ENCODE data around the gene FAM47E. TPM values are rescaled to one million over a fixed set of nuclear protein-coding genes. Genes with fewer than 3 reads are reported as not detected.

Gene FAM47E
- total and polyA plus RNA-seq, 2 donors (not counting 1 experiment from before 2014, with no cell fraction given) = 0.15 to 1.3 TPM

DNA sequence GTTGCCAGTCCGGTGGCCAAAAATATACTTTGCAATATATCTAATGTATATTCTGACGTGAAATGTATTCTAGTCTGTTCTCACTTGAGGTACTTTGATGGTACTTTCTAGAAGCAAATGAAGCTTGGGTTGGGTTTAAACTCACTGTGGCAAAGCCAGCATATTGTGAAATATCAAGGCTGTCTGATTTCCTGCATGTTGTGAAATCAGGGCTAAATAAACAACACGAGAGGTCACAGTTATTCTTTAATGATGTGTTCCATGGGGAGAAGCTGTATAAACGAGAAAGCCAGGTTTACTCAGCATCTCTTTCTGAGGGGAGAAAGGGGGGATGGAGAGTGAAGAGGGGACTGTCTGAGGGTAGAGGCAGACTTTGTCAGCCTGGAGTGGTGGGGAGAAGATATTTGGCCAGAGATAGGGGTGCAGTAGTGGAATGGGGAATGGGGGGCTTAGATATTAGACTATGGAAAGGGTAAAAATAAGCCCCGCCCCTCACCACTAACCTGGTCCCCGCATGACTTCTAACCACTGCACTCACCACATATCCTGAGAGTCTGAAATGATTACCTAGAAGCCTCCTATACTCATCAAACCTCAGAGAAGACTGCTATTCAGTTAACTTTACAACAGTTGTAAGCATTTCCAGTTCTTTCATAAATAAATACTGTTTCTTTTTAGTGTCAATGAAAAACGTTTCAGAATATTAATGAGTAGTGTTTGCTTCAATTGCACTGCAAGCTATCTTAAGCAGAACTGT is 32.0 kb upstream of the FAM47E start:
- Histone ChIP-seq H3K27ac (ENCODE audit: low read length in 2 of 2) (no peak overlapping the region), H3K4me2 (replicated peaks; ENCODE audit: low read depth, low read length, poor library complexity, severe bottlenecking) (no peak overlapping the region), H2AFZ (ENCODE audit: insufficient read depth, low read depth, low read length, poor library complexity, severe bottlenecking) (no peak overlapping the region), H4K20me1 (ENCODE audit: control insufficient read depth, insufficient read depth, low read length, poor library complexity, severe bottlenecking) (no peaks in the 10 kb centered on the region), H3K9me3 (ENCODE audit: control extremely low read depth in 1 of 3, control insufficient read depth in 2 of 3, insufficient read depth in 1 of 3, low read length in 2 of 3) (no peaks in the 10 kb centered on the region), H3K4me3 (ENCODE audit: control extremely low read depth in 1 of 5, extremely low read depth in 1 of 5, insufficient read depth in 1 of 5, low read depth in 2 of 5, low read length in 4 of 5) (no peak overlapping the region), H3K9ac (ENCODE audit: low read length) (no peak overlapping the region), H3K79me2 (ENCODE audit: control insufficient read depth, insufficient read depth, low read length) (peaks cover 27% of the 10 kb centered on the region), H3K27me3 (replicated peaks in 1 of 4; ENCODE audit: control extremely low read depth in 1 of 4, control insufficient read depth in 3 of 4, insufficient read depth in 4 of 4, low read length in 3 of 4) (no peaks in the 10 kb centered on the region), H3K36me3 (replicated peaks in 1 of 2; ENCODE audit: control extremely low read depth in 1 of 2, control insufficient read depth in 1 of 2, extremely low read depth in 1 of 2, insufficient read depth in 2 of 2, low read length in 1 of 2) (no peaks in the 10 kb centered on the region), H3K4me1 (ENCODE audit: control insufficient read depth in 2 of 2, insufficient read depth in 2 of 2, low read length in 2 of 2) (peaks cover 7 to 8% of the 10 kb centered on the region in 2 donors)
- no peak overlapping the region for H3K4me3 Mint-ChIP-seq
- intact Hi-C loops (cut with micrococcal nuclease) = loop anchor here (2.0 to 10.0 kb wide), 2 partner anchors 853 to 975 kb away; no protein-coding TSS in a partner anchor
- TF ChIP-seq, protein P1, sequence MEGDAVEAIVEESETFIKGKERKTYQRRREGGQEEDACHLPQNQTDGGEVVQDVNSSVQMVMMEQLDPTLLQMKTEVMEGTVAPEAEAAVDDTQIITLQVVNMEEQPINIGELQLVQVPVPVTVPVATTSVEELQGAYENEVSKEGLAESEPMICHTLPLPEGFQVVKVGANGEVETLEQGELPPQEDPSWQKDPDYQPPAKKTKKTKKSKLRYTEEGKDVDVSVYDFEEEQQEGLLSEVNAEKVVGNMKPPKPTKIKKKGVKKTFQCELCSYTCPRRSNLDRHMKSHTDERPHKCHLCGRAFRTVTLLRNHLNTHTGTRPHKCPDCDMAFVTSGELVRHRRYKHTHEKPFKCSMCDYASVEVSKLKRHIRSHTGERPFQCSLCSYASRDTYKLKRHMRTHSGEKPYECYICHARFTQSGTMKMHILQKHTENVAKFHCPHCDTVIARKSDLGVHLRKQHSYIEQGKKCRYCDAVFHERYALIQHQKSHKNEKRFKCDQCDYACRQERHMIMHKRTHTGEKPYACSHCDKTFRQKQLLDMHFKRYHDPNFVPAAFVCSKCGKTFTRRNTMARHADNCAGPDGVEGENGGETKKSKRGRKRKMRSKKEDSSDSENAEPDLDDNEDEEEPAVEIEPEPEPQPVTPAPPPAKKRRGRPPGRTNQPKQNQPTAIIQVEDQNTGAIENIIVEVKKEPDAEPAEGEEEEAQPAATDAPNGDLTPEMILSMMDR (IDR thresholded peaks at IDR 0.05) = no peak
- no peak for TF ChIP-seq EZH2 (IDR thresholded peaks at IDR 0.05; ENCODE audit: borderline replicate concordance, insufficient read depth, low read depth, low read length, poor library complexity, severe bottlenecking)
- no peaks in the 10 kb centered on the region for H3K9me3 Mint-ChIP-seq (ENCODE audit: insufficient read depth)
- peaks cover 3% of the 10 kb centered on the region for H3K4me1 Mint-ChIP-seq
- no peak for DNase-seq
- no peak overlapping the region for H3K27ac Mint-ChIP-seq
- WGBS (ENCODE audit: insufficient coverage) = 69% methylated on average over 2 of the region's 7 CpGs
- no peaks in the 10 kb centered on the region for H3K27me3 Mint-ChIP-seq
- ChIA-PET CTCF (interaction anchor here (2.2 kb wide), 1 partner anchor 39 kb away, joined by 7 read pairs; no protein-coding TSS in a partner anchor), POLR2A (no interaction called here)
- no peak for ATAC-seq (ENCODE audit: low read depth)

DNA sequence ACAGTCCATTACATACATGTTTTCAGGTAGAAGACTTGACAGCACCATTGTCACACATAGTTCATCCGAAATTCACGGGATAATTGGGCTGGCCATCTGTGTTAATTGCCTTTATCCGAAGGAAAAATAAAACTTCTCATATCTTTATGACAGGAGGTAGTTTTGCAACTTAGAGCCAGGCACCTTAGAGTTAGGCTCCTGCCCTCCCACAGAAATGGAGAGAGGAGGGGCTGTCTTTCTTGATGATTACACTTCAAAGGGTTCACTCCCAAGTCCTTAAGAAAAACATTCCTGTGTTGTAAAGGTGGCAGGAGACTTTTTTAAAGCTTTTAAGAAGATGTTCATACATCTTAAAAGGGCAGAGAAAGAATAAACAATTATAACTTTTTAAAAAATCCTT is 27.4 kb upstream of the FAM47E start:
- Mint-ChIP-seq H3K27ac (no peak overlapping the region), H3K9me3 (ENCODE audit: insufficient read depth) (peaks cover 10% of the 10 kb centered on the region), H3K4me1 (no peaks in the 10 kb centered on the region), H3K27me3 (peaks cover 20% of the 10 kb centered on the region), H3K4me3 (no peak overlapping the region)
- POLR2A ChIA-PET = no interaction called here
- H2AFZ ChIP-seq (ENCODE audit: insufficient read depth, low read depth, low read length, poor library complexity, severe bottlenecking) = no peak overlapping the region
- no peaks in the 10 kb centered on the region for H3K4me1 ChIP-seq (ENCODE audit: control insufficient read depth in 2 of 2, insufficient read depth in 2 of 2, low read length in 2 of 2)
- DNase-seq (no peak), ATAC-seq (ENCODE audit: low read depth) (no peak)
- H3K27ac ChIP-seq (ENCODE audit: low read length in 2 of 2) = no peak overlapping the region
- H3K36me3 ChIP-seq (replicated peaks in 1 of 2; ENCODE audit: control extremely low read depth in 1 of 2, control insufficient read depth in 1 of 2, extremely low read depth in 1 of 2, insufficient read depth in 2 of 2, low read length in 1 of 2) = no peaks in the 10 kb centered on the region
- intact Hi-C loops (cut with micrococcal nuclease) = no loop called here
- no CpG with 5 or more reads among the region's 3 CpGs for WGBS (ENCODE audit: insufficient coverage)
- H3K27me3 ChIP-seq (replicated peaks in 1 of 4; ENCODE audit: control extremely low read depth in 1 of 4, control insufficient read depth in 3 of 4, insufficient read depth in 4 of 4, low read length in 3 of 4) = no peaks in the 10 kb centered on the region
- H3K4me3 ChIP-seq (ENCODE audit: control extremely low read depth in 1 of 5, extremely low read depth in 1 of 5, insufficient read depth in 1 of 5, low read depth in 2 of 5, low read length in 4 of 5) = no peak overlapping the region
- H4K20me1 ChIP-seq (ENCODE audit: control insufficient read depth, insufficient read depth, low read length, poor library complexity, severe bottlenecking) = no peaks in the 10 kb centered on the region
- TF ChIP-seq, protein P1 (IDR thresholded peaks at IDR 0.05) = no peak
- TF ChIP-seq EZH2 (IDR thresholded peaks at IDR 0.05; ENCODE audit: borderline replicate concordance, insufficient read depth, low read depth, low read length, poor library complexity, severe bottlenecking) = no peak
- H3K4me2 ChIP-seq (replicated peaks; ENCODE audit: low read depth, low read length, poor library complexity, severe bottlenecking) = no peak overlapping the region
- CTCF ChIA-PET = no interaction called here
- no peak overlapping the region for H3K9ac ChIP-seq (ENCODE audit: low read length)
- H3K9me3 ChIP-seq (ENCODE audit: control extremely low read depth in 1 of 3, control insufficient read depth in 2 of 3, insufficient read depth in 1 of 3, low read length in 2 of 3) = peaks cover 0 to 10% (median 5%) of the 10 kb centered on the region in 3 donors
- H3K79me2 ChIP-seq (ENCODE audit: control insufficient read depth, insufficient read depth, low read length) = no peaks in the 10 kb centered on the region
